NT2/D1 (cell line): Measurements from ENCODE around the gene SMG5.
"Not testable (repeated sequence)": the region's sequence is repeated elsewhere in the genome, so short reads cannot be mapped to it uniquely, and the experiment has no call there.

Experiments
- DNase-seq: peaks from one replicate; pipeline ENCODE4 v3.0.0-alpha.2; 2011; ENCODE audit warnings: low read depth, low spot score
- H3K27me3 ChIP-seq: 2 replicates; pipeline ENCODE4 v1.6.0; 2011; ENCODE audit warnings: mild to moderate bottlenecking; ENCODE audit not compliant: insufficient read length, insufficient read depth
- H3K36me3 ChIP-seq: 2 replicates; pipeline ENCODE4 v1.6.1; 2011; ENCODE audit warnings: mild to moderate bottlenecking, low read length, mixed read lengths; ENCODE audit not compliant: insufficient read depth, insufficient read length
- H3K4me1 ChIP-seq: 2 replicates; pipeline ENCODE4 v1.5.1; 2011; ENCODE audit not compliant: insufficient read depth, insufficient read length
- H3K4me3 ChIP-seq: 2 replicates; pipeline ENCODE4 v1.5.1; 2011; ENCODE audit warnings: low read depth; ENCODE audit not compliant: insufficient read length
- H3K9ac ChIP-seq: 2 replicates; pipeline ENCODE4 v1.6.0; 2011; ENCODE audit warnings: low read depth; ENCODE audit not compliant: insufficient read length
- H3K9me3 ChIP-seq: 2 replicates; pipeline ENCODE4 v1.5.1; 2011; ENCODE audit warnings: mild to moderate bottlenecking, low read length; ENCODE audit not compliant: insufficient read depth
- SUZ12 ChIP-seq: IDR thresholded peaks from 2 replicates; pipeline ENCODE4 v1.6.1; 2011; ENCODE audit not compliant: insufficient read length, insufficient read depth; ENCODE audit errors: extremely low read depth
- YY1 ChIP-seq: IDR thresholded peaks from 2 replicates; pipeline ENCODE4 v1.6.1; 2011; ENCODE audit not compliant: insufficient read length, insufficient read depth
- ZNF274 ChIP-seq: IDR thresholded peaks from 2 replicates; pipeline ENCODE4 v1.6.1; 2011; ENCODE audit warnings: mild to moderate bottlenecking, low read depth, low read length

SMG5 gene, protein sequence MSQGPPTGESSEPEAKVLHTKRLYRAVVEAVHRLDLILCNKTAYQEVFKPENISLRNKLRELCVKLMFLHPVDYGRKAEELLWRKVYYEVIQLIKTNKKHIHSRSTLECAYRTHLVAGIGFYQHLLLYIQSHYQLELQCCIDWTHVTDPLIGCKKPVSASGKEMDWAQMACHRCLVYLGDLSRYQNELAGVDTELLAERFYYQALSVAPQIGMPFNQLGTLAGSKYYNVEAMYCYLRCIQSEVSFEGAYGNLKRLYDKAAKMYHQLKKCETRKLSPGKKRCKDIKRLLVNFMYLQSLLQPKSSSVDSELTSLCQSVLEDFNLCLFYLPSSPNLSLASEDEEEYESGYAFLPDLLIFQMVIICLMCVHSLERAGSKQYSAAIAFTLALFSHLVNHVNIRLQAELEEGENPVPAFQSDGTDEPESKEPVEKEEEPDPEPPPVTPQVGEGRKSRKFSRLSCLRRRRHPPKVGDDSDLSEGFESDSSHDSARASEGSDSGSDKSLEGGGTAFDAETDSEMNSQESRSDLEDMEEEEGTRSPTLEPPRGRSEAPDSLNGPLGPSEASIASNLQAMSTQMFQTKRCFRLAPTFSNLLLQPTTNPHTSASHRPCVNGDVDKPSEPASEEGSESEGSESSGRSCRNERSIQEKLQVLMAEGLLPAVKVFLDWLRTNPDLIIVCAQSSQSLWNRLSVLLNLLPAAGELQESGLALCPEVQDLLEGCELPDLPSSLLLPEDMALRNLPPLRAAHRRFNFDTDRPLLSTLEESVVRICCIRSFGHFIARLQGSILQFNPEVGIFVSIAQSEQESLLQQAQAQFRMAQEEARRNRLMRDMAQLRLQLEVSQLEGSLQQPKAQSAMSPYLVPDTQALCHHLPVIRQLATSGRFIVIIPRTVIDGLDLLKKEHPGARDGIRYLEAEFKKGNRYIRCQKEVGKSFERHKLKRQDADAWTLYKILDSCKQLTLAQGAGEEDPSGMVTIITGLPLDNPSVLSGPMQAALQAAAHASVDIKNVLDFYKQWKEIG

DNA sequence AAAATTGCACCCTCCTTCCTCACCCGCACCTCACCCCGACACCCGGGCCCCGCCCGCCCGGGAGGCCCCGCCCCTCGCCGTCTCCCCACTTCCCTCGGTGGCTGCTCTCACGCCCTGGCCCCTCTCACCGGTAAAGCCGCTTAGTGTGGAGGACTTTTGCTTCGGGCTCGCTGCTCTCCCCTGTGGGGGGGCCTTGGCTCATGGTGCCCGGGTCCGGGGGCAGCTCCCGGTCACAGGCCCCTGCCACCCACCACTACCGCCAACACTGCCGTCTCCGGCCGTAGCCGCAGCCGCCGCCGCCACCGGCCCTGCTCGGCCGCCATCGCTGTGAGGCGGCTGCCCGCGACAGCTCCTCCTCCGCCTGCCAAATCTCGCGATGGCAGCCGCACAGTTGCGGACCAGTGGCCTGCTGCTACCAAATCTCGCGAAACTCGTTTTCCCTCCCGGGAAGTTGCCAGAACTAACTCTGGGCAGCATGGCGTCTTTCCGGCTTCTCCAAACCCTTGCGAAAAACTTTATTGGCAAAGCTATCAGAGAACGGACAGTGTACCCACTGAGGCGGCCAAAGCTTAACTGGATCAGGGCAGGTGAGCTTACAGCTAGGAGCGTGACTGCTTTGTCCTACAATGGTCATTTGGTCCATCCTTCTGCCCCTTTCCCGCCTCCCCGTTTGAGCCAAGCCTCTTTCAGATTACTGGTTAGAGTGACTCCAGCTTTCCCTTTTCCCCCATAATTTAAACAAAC lies at the start of gene SMG5:
SMG5 (minus strand) TSS at position 347 of the 744 bp plus-strand sequence; CDS start at position 202, 145 bp downstream.
- H3K9me3 ChIP-seq, result no peaks in the 10 kb centered on the region
- no peaks in the 10 kb centered on the region for H3K27me3 ChIP-seq
- TF ChIP-seq SUZ12 (no peak), ZNF274 (no peak), YY1 (peak; percentile 97)
- peak; percentile 100 for DNase-seq
- H3K36me3 ChIP-seq, result peaks cover 77% of the 10 kb centered on the region
- peak within 1 kb of the TSS; percentile 80 for H3K4me3 ChIP-seq
- peak within 1 kb of the TSS; percentile 95 for H3K9ac ChIP-seq
- peaks cover 8% of the 10 kb centered on the region for H3K4me1 ChIP-seq

DNA sequence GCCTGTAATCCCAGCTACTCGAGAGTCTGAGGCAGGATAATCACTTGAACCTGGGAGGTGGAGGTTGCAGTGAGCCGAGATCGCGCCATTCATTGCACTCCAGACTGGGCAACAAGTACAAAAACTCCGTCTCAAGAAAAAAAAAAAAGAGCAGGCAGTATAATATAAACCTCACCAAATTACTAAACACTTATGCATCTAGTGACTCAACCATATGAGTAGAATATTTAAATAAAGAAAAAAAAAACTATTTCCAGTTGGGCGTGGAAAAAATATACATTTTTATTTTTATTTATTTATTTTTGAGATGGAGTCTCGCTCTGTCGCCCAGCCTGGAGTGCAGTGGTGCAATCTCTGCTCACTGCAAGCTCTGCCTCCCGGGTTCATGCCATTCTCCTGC lies 40.6 kb upstream of the SMG5 start:
- not testable (repeated sequence) for H3K4me3 ChIP-seq, H3K9me3 ChIP-seq, H3K4me1 ChIP-seq, H3K27me3 ChIP-seq, H3K9ac ChIP-seq, DNase-seq
- peaks cover 87% of the 10 kb centered on the region for H3K36me3 ChIP-seq

DNA sequence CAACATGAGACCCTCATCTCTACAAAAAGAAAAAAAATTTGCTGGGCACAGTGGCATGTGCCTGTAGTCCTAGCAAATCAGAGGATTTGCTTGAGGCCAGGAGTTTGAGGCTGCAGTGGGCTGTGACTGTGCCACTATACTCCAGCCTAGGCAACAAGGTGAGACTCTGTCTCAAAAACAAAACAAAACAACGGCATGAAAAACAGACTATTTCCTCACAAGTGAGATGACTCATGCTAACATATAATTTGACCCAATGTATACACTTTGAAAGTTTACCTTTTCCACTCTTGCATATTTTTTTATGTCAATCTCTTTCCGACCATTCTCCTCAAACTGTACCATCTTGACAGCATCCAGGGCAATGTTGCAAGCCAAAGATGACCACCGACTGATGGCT lies 37.9 kb upstream of the SMG5 start:
- DNase-seq, result no peak
- TF ChIP-seq YY1, result no peak
- no peak for TF ChIP-seq ZNF274
- TF ChIP-seq SUZ12, result no peak
- H3K27me3 ChIP-seq, result no peaks in the 10 kb centered on the region
- no peaks in the 10 kb centered on the region for H3K4me1 ChIP-seq
- no peaks in the 10 kb centered on the region for H3K9me3 ChIP-seq
- no peak overlapping the region for H3K4me3 ChIP-seq
- no peak overlapping the region for H3K9ac ChIP-seq
- H3K36me3 ChIP-seq, result peaks cover 95% of the 10 kb centered on the region

DNA sequence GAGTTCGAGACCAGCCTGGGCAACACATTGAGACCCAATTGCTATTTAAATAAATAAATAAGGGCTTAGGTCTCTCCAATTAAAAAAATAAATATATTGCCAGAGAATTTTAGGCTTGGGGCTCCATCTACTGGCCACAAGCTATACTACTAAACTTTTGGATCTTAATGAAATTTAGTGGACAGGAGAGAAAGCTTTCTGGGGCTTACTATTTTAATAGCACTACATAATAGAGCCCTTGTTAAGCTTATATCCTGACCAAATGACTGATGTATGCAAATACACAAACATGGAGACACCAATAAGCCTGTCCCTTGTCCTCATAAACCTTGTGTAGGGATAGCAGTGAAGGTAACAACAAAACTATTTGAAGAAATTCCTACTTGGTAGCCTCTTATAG lies 37.0 kb upstream of the SMG5 start:
- no peak overlapping the region for H3K9ac ChIP-seq
- H3K4me3 ChIP-seq, result no peak overlapping the region
- TF ChIP-seq SUZ12, result no peak
- no peak for TF ChIP-seq YY1
- TF ChIP-seq ZNF274, result no peak
- no peaks in the 10 kb centered on the region for H3K4me1 ChIP-seq
- no peak for DNase-seq
- peaks cover 95% of the 10 kb centered on the region for H3K36me3 ChIP-seq
- no peaks in the 10 kb centered on the region for H3K27me3 ChIP-seq
- no peaks in the 10 kb centered on the region for H3K9me3 ChIP-seq

DNA sequence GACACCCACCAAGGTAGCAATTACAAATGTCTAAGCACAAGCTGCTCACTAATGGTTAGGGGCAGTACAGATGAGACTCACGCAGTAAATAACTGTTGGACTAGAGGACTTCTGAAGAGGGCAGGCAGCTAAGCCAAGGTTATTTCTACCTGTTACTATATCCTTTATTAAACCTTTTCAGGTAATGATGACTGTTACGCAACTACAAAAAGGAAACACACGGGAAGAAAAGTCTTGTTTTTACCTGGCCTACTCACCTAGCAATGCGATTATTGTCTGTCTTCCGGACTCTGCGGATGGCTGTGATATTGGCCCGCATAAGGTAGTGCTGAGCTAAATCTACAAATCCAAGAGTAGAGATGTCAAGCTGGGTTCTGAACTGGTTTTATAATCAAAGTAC lies 34.3 kb upstream of the SMG5 start:
- no peak overlapping the region for H3K9ac ChIP-seq
- no peaks in the 10 kb centered on the region for H3K4me1 ChIP-seq
- no peak for DNase-seq
- no peak overlapping the region for H3K4me3 ChIP-seq
- TF ChIP-seq SUZ12, result no peak
- TF ChIP-seq YY1, result no peak
- TF ChIP-seq ZNF274, result no peak
- H3K9me3 ChIP-seq, result no peaks in the 10 kb centered on the region
- peaks cover 96% of the 10 kb centered on the region for H3K36me3 ChIP-seq
- H3K27me3 ChIP-seq, result no peaks in the 10 kb centered on the region

DNA sequence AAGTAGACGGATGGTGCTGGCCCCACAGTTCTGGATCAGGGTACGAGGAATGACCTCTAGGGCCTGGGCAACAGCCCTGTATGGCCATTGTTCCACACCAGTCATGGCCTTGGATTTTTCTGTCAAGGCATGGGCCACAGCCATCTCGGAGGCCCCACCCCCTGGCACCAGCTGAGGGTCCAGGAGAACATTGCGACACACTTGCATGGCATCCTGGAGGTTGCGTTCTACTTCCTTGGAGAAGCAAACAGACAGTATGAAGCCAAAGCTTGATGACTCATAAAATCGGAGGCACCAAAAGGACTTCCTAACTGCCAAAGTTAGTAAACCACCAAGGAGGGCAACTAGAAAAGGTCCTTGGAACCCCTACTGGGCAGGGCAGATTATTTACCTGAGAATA lies 28.3 kb upstream of the SMG5 start:
- no peak for DNase-seq
- TF ChIP-seq SUZ12 (no peak), YY1 (no peak), ZNF274 (no peak)
- Histone ChIP-seq H3K9me3 (no peaks in the 10 kb centered on the region), H3K4me1 (no peaks in the 10 kb centered on the region), H3K9ac (no peak overlapping the region), H3K36me3 (peaks cover 93% of the 10 kb centered on the region), H3K4me3 (no peak overlapping the region), H3K27me3 (no peaks in the 10 kb centered on the region)

DNA sequence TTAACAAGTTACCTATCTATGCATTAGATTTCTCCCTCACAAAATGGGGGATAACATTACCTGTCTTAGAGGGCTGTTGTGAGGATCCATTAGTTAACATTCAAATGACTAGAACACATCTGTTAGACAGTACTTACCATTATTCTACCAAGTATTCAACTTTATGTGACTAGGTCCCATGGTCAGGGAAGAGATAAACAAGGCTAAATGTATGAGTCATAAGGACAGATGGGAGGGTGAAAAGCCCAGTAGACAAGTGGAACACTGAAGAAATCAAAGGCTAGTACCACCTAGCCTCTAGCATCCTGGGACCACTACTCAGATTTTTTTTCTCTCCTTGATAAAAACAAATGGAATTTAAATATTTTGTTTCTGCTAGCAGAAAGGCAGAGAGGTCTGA lies 25.5 kb upstream of the SMG5 start:
- Histone ChIP-seq H3K9me3 (no peaks in the 10 kb centered on the region), H3K4me3 (no peak overlapping the region), H3K36me3 (peaks cover 92% of the 10 kb centered on the region), H3K9ac (no peak overlapping the region), H3K4me1 (no peaks in the 10 kb centered on the region), H3K27me3 (no peaks in the 10 kb centered on the region)
- DNase-seq, result no peak
- no peak for TF ChIP-seq ZNF274
- TF ChIP-seq YY1, result no peak
- TF ChIP-seq SUZ12, result no peak
